GM13976 (cell line): ENCODE data around the gene PLAC9.

Experiments
- DNase-seq: peaks from one replicate; pipeline ENCODE4 v3.0.0; 2012; ENCODE audit warnings: low spot score
- CTCF ChIP-seq: IDR thresholded peaks from 2 replicates; pipeline ENCODE4 v1.5.1; 2012; ENCODE audit warnings: borderline replicate concordance, mild to moderate bottlenecking; ENCODE audit not compliant: insufficient read depth; ENCODE audit errors: extremely low read depth, missing control alignments, control extremely low read depth
- in situ Hi-C: fragments of 300-500 bp; cut with MboI; formaldehyde crosslinking; loops from one replicate; pipeline ENCODE4 v1.12.0; 2022; ENCODE audit warnings: low sequenced_read_pairs, mixed read lengths, inconsistent platforms; ENCODE audit not compliant: unreplicated experiment

Gene PLAC9

GRCh38 chr10:80171248-80171660, 38.7 kb downstream of the PLAC9 start:
- TF ChIP-seq CTCF = no peak
- no peak for DNase-seq
- in situ Hi-C loops = no loop called here

- in situ Hi-C loops = no loop called here
- no peak for DNase-seq
- TF ChIP-seq CTCF = no peak
Observed at GRCh38 chr10:80172896-80173295, 40.4 kb downstream of the PLAC9 start.

DNA sequence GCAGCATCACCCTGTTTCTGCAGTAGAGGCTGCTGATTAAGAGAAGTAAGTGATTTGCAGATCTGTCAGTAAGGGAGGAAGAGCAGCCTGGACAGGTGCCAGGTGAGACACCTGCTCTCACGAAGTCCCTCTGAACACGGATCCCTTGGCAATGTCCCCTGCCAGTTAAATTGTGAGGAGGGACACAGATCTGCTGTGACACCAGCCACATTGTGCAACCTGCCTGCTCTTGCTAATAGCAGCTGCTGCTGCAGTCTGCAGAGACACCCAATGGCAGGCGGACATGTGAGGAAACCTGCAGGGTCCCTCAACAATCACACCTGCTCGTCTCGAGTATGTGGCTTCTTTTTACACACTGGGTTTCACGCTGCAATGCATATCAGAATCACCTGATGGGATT, 40.9 kb downstream of the PLAC9 start:
- in situ Hi-C loops = no loop called here
- DNase-seq = no peak

GRCh38 chr10:80174641-80175395, 42.3 kb downstream of the PLAC9 start:
- TF ChIP-seq CTCF = no peak
- in situ Hi-C loops = no loop called here
- no peak for DNase-seq

More for the DNA sequence above, 40.9 kb downstream of the PLAC9 start:
- TF ChIP-seq CTCF = no peak

DNA sequence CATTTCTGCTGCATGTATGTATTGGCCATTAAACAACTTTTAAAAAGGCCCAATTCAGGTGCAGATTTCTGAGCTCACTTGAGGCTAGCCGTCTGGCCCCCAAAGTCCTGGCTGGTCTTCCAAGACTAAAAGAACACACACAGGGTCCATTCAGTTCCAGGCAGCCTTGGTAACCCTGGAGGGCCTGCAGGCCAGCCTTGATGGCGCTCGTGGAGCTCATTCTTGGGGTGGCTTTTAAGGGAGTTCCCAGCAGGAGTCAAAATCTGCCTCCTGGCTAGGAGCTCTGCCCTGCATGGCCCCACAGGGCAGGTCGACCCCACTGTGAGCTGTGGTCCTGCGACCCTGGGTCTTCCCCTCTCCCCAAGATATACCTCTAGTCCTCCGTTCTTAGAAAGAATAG, 44.0 kb downstream of the PLAC9 start:
- in situ Hi-C loops = no loop called here

More for the DNA sequence above, 44.0 kb downstream of the PLAC9 start:
- no peak for TF ChIP-seq CTCF
- no peak for DNase-seq
